T-helper 2 cell (primary cell): ENCODE measurements around the gene NOS1AP.
"Not testable (repeated sequence)": the region's sequence is repeated elsewhere in the genome, so short reads cannot be mapped to it uniquely, and the experiment has no call there.

Source experiments
- DNase-seq, 5 experiments: peaks; one replicate each; pipeline versions ENCODE4 v3.0.0 to v3.0.0-alpha.2; 2012 to 2022

Gene NOS1AP

DNA sequence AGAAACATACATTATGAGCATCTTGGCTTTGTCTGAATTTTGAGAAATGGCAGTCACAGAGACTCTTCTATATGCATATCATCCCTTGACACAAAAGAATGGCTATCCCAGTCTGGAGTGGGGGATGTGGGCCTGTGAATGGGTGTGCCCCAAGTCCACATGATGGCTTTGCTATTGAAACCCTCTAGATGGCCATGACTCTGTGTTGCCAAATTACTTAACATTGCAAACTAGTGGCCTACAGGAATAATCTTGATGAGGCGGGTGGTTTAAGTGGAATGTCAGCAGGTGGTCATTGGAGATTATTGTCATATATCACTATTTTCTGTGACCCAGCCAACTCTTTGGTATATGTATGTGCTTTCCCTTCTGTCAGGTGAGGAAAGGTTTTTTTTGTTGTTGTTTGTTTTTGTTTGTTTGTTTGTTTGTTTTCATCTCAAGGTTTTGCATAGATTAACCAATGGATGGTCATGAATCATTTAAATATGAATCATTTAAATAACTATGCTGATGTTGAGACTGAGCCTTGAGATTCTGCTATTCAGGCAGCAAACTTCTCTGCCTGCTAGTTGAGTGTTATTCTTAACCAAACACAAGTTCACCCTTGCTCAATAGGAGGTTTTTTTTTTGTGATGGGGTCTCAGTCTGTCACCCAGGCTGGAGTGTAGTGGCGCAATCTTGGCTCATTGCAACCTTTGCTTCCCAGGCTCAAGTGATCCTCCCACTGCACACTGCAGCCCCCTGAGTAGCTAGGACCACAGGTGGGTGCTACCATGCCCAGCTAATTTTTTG lies 103.0 kb downstream of the NOS1AP start:
- no peak for DNase-seq

DNA sequence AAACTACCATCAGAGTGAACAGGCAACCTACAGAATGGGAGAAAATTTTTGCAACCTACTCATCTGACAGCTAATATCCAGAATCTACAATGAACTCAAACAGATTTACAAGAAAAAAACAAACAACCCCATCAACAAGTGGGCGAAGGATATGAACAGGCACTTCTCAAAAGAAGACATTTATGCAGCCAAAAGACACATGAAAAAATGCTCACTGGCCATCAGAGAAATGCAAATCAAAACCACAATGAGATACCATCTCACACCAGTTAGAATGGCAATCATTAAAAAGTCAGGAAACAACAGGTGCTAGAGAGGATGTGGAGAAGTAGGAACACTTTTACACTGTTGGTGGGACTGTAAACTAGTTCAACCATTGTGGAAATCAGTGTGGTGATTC lies 104.1 kb downstream of the NOS1AP start:
- DNase-seq, result not testable (repeated sequence)

DNA sequence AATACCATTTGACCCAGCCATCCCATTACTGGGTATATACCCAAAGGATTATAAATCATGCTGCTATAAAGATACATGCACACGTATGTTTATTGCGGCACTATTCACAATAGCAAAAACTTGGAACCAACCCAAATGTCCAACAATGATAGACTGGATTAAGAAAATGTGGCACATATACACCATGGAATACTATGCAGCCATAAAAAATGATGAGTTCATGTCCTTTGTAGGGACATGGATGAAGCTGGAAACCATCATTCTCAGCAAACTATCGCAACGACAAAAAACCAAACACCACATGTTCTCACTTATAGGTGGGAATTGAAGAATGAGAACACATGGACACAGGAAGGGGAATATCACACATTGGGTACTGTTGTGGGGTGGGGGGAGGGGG lies 104.5 kb downstream of the NOS1AP start:
- not testable (repeated sequence) for DNase-seq

DNA sequence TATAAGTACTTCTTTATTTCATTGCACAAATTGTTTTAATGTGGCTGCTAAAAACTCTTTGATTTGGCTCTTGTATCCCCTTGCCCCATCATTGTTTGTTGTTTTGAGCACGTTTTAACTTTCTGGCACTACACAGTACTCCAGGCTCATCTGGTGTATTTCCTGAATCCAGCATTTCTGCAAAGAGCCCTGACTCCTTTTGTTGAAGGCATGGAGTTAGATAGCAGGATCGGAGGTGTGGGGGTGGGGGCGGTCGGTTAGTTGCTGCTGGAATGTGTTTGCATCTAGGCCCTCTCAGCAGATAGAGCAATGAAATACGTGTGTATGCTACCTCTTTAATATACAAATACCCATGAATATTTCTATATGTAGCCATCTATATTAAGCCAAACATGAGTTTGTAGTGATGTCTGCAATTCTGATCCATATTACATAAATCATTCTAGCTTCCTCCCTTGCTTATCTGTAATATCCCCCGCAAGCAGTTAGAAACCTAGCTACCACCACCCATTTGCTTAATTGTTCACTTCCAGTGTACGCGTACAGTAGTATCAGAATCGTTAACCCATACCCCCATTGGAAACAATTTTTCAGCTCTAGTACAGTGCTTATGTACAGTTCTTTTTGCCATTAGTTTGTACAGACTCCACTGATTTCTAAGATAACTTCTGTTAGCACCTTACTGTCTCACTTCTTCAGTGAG lies 106.0 kb downstream of the NOS1AP start:
- DNase-seq, result no peak

DNA sequence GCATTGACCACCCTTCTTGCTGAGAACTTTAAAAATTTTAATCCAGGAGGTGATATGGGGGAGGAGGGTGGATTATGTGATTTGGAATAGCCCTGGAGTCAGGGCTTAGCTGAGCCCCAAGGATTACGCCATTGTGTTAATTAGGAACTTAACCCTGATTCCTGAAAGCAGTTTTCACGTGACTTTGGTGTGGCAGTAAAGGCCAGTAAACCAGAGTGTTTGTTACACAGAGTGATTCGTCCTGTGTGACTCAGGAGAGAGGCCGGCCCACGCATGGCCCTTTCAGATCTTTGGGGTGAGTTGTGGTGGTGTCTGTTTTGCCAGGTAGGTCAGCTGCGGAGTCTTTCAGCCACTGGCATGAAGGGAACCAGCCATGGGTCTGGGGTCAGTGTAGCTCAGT lies 107.6 kb downstream of the NOS1AP start:
- no peak for DNase-seq

DNA sequence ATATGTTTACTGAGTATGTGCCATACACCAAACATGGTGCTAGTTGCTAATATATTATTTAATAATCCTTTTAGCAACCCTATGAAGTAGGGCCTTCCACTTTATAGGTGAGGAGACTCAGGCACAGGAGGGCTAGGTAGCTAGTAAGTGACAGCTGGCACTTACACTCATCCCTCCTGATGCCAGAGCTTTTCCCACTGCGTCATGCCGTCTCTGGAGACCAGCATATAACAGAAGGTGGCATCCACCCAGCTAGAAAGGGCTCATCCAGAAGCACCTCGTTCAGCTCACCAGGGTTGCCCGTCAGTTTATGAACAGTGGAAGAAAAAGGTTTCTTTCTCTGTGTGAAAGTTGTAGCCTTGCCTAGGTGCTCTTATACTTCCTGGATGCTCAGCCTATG lies 108.9 kb downstream of the NOS1AP start:
- DNase-seq, result no peak

DNA sequence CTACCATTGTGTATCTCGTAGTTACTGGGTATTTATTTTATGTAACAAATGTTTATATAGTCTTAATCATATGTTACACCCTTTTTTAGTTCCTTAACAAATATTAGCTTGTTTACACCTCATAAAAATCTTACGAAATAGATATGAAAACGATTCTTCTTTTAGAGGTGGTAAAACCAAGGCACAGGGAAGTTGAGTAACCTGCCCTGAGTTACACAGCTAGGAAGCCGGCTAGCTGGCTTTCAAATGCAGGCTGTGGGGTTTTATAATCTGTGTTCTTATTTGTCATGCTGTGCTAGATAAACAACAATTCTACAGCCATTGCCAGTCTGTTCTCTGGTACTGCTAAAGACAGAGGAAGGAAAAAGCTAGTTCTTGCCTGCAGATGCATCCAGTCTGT lies 109.6 kb downstream of the NOS1AP start:
- no peak for DNase-seq

DNA sequence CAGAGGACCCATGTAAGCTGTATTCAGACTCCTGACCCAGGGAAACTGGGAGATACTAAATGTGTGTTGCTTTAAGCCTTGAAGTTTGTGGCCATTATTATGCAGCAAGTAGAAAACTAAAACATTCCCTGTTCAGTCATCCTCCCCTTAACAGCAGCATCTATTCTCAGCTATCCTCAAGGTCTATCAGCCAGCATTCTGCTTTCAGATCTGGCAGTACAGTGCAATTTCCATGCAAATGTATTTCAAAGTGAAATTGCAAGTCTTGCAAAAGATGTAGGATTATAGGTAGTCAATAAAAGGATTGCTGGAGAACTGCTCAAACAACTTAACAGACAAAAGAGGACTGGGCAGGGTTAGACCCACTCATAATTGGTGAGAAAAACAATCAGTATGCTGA lies 111.3 kb downstream of the NOS1AP start:
- DNase-seq, result no peak

DNA sequence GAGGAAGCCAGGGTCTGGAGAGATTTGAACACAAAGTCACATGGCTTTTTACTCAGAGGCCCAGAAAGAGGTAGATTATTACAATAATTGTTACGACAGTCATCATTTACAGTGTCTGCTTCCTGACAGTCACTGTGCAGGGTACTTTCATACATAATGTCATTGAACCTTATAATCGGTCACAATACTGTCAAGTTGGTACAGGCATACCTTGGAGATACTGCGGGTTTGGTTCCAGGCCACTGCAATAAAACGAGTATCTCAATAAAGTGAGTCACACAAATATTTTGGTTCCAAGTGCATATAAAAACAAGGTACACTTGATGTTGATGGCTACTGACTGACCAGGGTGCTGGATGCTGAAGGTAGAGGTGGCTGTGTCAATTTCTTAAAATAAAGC lies 112.6 kb downstream of the NOS1AP start:
- DNase-seq, result no peak

DNA sequence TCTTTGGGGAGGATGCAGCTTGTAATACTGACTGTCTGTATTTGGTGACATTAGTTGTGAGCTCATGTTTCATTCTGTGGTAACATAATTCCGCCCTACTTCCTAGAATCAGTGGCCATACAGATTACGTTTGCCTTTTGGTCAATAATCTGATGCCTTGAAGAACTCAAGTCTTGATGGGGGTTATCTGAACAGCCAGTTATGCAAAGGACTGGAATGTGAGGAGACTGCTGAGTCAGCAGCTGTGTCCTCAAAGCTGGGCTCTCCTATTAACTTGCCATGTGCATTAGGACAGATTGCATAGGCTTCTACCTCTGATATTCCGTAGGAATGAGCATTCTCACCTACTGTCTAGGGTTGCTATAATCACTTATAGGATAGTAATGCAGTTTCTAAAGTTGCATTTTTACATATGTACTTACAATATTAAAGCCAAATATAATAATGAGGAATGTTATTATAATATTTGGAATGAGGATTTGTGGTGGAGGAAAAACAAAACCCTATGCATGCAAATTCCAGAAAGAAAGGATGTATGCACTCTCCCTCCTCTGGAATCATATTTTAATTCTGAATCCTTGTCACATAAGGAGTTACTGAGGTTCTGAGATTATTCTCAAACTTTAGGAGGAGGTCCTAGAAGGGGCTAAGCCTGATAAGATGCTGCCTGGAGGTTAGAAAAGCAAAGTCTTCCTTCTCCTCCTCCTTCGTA lies 116.0 kb downstream of the NOS1AP start:
- DNase-seq, result no peak

DNA sequence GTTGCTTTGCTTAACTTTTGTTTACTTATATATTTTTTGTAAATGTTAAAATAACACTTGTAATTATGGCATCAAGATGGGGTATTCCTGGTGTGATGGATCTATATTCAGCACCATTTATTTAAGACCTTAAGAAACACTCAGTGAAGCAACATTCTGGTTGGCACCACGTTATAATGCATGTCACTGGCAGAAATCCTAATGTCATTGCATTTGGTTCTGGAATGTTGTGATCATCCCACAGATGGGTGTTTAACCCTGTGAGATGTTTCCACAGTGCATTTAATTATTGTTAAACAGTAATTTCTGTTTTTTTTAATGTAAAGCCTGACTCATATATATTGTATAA lies 116.5 kb downstream of the NOS1AP start:
- no peak for DNase-seq

DNA sequence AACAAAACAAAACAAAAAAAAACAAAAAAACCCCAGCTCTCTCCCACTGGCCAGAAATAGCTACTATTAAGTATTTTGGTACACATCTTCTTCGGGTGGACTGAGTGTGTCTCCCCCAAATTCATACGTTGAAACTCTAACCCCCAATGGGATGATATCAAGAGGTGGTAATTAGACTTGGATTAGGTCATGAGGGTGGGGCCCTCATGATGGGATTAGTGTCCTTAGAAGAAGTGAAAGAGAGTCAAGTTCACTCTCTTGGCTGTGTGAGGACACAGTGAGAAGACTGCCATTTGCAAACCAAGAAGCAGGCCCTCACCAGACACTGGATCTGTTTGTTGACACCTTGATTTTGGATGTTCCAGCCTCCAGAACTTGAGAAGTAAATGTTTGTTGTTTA lies 116.9 kb downstream of the NOS1AP start:
- DNase-seq, result no peak

DNA sequence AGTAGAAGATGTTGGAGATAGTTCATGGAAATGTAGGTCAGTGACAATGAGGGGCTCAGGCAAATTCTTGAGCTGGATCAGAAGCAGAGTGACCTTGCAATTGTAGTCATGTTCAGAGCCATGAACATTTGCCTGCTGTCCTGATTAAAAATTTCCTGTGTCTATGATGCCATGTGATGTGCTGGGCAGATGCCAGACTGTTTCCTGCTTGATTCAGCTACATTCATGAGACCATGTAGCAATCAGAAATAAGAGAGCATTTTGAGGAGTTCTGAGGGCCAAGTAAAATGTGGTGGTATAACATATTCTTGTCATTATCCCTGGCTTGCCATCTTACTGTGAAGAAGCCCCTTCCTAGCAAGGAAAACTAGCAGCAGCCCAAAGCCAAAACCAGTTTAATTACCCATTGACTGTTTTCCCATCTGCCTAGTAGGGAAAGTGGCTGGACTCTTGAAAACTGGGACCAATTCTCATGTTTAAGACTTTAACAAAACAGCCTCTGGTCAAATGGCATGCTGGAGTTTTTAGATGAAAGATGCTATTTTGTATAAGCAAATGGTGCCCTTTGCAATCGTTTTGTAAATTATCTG lies 118.3 kb downstream of the NOS1AP start:
- no peak for DNase-seq

DNA sequence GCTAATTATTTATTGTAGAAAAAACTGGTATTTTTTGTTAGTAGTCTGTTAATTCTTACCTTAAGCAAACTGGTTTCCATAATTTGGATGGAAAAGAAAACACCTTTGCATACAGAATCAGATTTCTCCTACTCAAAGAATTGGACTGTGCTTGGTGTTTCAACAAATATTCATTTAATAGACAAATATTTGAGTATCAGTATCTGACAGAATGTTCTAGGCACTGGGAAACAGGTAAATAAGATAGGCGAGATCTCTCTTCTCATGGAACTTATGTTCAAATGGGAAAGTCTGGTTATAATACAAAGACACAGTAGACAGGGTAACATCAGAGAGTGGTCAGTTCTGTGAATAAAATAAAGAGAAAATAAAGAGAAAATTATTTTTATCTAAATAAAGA lies 119.9 kb downstream of the NOS1AP start:
- no peak for DNase-seq

DNA sequence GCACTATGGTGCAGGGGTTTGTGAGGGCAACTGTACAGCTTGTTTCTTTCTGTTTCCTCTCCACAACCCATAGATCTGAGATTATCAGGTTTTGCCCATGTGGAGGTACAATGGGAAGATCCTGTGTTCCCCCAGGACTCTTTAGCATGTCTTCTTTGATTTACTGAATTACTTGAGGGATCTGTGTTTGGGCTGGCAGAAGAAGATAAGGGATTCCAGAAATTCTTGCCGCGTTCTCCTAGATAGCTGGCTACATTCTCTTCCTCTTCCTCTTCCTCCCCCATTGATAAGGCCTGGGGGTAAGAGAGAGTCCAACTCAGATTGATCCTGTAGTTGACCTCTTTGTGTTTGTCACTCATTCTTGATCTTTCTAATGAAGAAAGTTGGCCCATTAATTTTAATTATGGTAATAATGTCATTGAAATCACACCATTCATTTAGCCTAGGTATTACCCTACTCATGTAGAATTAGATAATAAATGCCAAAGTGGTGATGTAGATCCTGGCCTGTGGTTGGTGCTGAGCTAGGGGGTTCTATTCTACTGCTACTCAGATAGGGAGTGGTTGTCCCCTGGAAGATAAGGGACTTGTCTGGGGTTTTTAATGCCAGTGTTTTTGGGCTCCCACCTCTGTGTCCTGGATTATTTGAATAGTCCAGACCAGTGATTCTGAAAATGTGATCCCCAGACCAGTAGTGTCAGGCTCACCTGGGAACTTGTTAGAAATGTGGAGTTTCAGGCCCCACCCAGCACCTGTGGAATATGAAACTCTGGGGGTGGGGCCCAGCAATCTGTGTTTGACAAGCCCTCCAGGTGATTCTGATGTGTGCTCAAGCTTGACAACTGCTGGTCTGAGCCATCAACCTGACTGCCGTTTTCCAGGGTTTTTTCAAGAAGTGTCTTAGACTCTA lies 122.2 kb downstream of the NOS1AP start:
- DNase-seq, result no peak

DNA sequence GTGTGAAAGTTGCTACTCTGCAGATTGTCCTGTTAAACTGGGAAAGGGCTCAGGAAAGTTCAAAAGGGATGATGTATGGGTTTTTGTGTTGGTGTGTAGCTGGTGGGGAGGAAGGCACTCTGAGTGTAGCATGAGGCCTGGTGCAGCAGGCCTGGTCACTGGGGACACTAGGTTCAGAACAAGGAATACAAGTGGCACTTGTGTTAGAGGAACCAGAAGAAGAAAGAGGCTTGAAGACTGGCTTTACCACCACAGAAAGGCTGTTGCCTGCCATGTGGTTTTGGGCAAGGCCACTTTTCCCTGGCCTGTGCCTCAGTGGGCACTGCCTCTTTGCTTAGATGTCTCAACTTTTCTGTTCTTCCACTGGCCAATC lies 122.8 kb downstream of the NOS1AP start:
- DNase-seq, result no peak

DNA sequence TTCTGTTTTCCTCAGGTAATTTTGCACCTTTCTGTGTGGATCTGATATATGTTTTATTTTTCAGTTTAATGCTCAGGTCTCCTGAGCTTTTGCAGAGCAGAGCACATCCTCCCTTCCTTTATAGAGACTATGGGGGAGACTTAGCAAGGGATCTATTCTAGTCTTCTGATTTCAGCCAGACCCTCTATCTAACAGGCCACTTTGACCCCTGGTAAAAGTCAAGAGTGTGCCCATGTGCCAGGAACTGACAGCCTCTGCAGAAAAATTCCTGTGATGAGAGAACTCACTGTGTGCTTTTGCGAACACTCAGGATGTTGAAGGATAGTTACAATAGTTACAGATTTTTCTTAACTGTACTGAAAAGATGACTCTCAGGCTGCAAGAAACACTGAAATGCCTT lies 123.3 kb downstream of the NOS1AP start:
- DNase-seq, result no peak

DNA sequence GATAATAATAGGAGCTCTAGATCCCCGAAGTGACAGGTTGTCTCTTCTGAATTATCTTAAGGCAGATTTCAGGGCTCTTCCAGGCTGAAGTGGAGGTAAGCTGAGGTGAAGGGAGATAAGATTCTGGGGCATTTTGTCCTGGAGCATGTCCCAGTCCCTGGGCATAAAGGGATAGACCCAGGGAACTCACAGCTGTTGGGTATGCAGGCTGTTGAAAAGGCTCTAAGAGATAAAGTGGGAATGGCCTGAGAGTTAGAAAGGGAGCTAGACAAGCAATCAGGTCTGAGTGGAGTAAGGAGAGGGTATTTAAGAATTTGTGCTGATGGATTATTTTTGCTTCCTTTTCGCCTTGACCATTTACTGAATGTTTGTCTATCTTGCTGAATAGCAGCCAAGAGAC lies 123.7 kb downstream of the NOS1AP start:
- no peak for DNase-seq

DNA sequence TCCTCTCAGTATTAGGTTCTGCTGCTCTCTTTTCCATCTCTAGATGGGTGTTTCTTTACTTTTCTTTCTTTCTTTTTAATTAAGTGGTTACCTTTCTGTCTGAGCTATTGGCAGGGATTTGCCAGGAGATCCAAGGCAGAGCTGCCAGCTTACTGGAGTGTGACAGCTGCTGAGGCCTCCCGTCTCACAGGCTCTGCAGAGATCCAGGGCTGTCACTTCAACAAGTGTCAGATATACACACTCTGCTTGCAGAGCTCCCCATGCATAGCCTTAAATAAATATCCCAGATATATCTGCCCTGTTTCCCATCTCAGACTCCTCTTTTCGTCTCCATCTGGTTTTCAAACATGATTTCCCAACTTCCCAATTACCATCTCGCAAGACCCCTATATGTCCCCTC lies 124.3 kb downstream of the NOS1AP start:
- DNase-seq, result no peak

DNA sequence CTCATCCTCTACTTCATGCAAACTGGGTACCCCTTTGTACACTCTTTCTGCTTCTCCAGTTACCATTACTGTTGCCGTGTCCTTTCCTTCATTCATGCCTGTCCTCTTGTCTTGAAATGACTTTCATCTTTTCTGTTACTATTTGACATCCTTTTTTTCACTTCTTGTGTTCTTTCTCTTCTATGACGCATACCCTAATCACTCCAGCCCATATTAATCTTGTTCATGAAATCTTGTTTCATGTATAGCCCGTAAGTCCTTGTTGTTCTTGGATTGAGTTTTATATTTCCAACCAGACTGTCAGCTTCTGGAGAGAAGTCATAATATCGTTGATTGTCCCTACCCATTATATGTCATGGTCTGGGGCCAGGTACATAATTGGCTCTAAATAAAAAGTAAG lies 126.1 kb downstream of the NOS1AP start:
- no peak for DNase-seq

DNA sequence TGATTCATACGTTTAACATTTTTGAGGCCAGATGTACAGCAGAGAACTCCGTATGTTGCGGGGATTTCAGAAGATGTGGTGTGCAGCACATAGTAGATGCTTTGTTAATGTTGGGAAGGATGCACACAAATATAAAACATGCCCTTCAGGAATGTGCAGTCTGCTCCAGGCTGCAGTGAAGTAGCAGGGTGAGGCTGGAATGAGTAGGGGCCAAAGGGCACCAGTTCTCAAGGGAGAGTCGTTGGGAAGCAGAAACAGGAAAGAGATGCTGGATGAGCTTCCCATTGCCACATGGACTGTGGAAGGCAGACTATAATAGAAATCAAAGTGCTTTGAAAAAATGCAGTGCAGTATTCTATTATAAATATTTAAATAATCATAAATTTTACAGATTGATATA lies 126.9 kb downstream of the NOS1AP start:
- DNase-seq, result no peak

DNA sequence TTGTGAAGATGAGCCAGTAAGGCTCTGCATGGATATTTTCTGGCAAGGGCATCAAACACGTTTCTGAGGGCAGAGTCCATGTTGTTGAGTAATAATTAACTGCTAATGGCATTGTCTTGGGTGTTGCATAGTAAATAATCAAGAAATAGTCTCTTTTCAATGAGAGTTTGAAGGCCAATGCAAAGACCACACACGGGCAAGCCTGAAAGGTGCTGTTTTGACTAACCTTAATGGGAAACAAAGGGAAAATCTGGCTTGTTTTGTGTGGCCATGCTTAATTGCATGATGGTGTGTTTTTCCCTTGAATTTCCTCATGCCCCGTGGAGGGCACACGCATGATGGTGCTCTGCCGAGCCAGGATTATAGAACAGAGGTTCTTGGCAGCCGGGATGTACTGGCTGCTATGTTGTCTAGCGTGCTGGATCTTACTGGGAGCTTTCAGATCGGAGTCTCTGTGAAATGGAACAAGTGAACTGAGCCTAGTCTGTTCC lies 127.6 kb downstream of the NOS1AP start:
- no peak for DNase-seq
